Loucy (cell line): ENCODE results near the gene COL11A1.

Experiments
- CTCF ChIP-seq: fragments of 200-600 bp; sonication (generic); conservative IDR thresholded peaks from 2 replicates; pipeline ENCODE4 v1.5.1; 2014; ENCODE audit warnings: mild to moderate bottlenecking, antibody characterized with exemption, low read length
- EZH2phosphoT487 ChIP-seq: fragments of 200-600 bp; IDR thresholded peaks from 2 replicates; pipeline ENCODE4 v1.6.1; 2018; ENCODE audit warnings: antibody characterized with exemption, mild to moderate bottlenecking, moderate library complexity, borderline replicate concordance

DNA sequence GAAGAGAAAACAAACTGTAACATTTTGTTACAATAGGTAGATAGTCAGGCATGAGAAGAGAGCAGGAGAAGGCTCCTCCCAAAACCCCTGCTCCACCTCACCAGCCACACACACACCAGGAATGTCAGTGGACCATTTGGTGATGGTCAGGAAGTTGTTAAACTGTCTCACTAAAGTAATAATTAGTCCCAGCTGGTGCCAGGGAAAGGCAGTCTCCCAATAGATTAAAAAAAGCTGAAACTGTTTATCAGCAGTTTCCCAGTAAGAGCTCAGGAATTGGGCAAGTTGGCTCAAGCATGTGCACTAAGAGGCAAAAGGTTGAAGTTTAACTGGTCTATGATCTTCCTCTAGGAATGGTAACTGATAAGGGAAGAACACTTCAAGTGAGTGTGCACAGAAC is 249.6 kb downstream of the COL11A1 start:
- TF ChIP-seq CTCF: no peak
- no peak for TF ChIP-seq EZH2phosphoT487
